ENCODE results near the gene NBEAL2. TPM values are rescaled to one million over a fixed set of nuclear protein-coding genes. Genes with fewer than 3 reads are reported as not detected.

The NBEAL2 gene
- total RNA-seq, 1 donor from 2014 or later = 11.7 TPM

GRCh38 chr3:47047069-47047468, 67.6 kb downstream of the NBEAL2 start:
- no peak for ATAC-seq (ENCODE audit: poor library complexity)
- no peak for DNase-seq
- intact Hi-C loops (cut with DNase I) = no loop called here

GRCh38 chr3:47047673-47048072, 68.2 kb downstream of the NBEAL2 start:
- DNase-seq (no peak), ATAC-seq (ENCODE audit: poor library complexity) (no peak)
- intact Hi-C loops (cut with DNase I) = no loop called here

- intact Hi-C loops (cut with DNase I) = no loop called here
- DNase-seq (no peak), ATAC-seq (ENCODE audit: poor library complexity) (no peak)
Observed at GRCh38 chr3:47054412-47054811, 74.9 kb downstream of the NBEAL2 start.

DNA sequence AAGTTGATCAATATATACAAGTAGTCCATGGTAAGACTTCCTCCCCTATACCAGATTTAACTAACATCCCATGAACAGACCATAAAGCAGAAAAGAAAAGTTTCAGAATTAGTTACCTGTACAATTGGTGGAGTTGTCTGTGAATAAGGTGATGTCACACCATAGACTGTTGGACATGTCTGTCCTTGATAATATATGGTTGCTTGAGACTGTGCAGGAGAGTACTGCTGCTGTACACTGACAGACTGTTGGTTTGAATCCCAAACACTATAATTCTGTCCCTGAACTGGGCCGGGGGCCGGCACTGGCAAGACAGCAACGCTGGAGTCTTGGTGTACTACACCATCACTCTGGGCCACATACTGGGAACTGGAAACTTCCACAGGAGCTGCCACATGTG, 77.2 kb downstream of the NBEAL2 start:
- no peak for ATAC-seq (ENCODE audit: poor library complexity)
- intact Hi-C loops (cut with DNase I) = no loop called here

DNA sequence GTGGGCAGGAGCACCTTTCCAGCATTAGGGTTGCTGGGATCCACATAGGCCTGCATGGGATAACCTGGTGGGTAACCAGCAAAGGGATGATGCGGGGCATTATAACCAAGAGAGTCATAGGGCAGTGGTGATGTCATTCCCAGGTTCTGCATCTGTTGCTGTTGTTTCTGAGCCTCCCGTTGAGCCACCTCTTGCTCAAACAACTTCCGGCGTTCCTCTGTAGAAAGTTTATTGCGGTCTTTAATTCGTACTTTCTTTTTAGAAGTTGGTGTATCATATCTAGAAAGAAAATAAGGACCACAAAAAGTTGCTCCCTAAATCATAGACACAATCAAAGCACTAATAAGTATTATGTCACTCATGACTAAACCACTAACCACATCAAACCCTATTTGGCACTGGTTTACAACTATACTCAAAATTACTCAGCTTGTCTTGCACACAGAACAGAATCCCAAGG, 77.8 kb downstream of the NBEAL2 start:
- intact Hi-C loops (cut with DNase I) = no loop called here
- ATAC-seq (ENCODE audit: poor library complexity) = no peak

More for the DNA sequence above, 77.2 kb downstream of the NBEAL2 start:
- no peak for DNase-seq

More for the DNA sequence above, 77.8 kb downstream of the NBEAL2 start:
- DNase-seq = no peak

Other genes starting within 250 kb of the NBEAL2 start
- gene MYL3, start 116.2 kb upstream of the NBEAL2 start, total RNA-seq = 10,727 TPM
- 11.8 TPM for gene PTH1R, start 101.9 kb upstream of the NBEAL2 start, total RNA-seq
- gene CCDC12, start 2.9 kb upstream of the NBEAL2 start, total RNA-seq = 29.2 TPM
- gene SETD2, start 184.4 kb downstream of the NBEAL2 start, total RNA-seq = 23.8 TPM

Measured in Right ventricle myocardium superior (tissue), 1 donor.